ENCODE results near the gene ABHD15.

Gene ABHD15

DNA sequence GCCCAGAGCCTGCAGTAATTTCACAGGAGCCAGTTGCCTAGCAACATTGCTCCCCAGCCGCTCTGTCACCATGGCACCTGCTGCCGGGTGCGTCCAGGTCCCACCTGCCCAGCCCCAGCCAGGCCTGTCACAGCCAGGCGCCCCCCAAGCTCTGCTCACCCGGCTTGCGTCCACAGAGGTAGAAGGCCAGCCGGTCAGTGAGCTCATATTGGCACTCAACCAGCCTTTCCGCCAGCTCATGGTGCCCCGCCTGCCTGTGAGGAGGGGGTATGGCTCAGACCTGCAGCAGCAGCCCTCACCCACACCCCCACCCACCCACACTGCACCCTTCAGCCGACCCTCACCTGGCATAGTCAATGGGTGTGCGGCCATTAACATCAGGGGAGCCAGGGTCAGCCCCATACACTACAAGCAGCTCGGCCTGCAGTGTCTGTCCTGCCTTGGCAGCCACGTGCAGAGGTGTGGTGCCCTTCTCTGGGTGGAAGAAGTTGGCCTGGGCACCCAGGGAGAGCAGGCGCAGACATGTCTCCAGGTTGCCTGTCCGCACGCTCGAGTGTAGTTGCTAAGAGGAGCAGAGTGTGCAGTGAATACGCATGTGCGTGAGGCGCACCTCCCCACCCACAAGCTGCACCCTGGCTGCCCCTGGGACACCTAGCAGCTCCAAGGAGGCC, 14.9 kb upstream of the ABHD15 start:
- DNase-seq, result no peak

DNA sequence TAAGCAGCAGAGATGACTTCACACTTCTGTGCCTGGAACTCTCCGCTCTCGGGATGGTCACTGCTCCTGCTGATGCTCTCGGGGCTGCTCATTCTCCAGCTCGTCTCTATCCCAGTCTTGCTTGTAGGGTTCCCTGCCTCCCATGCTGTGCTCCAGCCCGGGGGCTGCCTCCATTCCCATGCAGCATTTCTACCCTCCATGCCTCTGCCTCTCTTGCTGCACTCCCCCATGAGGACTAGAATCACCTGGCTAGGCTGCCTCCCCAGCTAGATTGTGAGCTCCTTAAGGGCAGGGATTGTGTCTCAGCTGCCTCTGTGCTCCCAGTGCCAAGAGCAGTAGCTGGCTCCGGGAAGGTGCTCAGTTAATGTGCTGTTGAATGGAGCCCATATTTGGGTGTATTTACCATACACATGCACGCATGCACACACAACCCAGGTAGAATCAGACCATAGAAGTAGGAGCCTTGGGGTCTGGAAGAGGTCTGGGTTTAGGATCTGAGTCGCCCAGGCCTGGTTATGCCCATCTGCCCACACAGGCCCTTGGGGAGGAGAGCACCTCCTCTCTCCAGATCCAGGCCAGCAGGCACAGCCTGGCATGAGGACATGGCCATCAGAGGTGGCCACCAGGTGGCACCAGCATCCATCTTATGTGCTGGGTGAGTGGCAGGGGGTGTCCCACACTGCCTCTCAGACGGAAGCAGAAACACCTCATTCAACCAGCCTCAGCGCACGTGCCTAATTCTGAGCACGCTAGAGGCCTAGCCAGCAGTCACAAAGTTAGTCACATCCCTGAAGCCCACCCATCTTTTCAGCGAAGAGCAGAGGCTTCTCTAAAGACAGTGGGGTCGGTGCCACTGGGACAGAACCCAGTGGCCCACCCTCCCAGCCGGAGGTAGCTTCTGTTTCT, 13.3 kb upstream of the ABHD15 start:
- DNase-seq, result peak; percentile 80

DNA sequence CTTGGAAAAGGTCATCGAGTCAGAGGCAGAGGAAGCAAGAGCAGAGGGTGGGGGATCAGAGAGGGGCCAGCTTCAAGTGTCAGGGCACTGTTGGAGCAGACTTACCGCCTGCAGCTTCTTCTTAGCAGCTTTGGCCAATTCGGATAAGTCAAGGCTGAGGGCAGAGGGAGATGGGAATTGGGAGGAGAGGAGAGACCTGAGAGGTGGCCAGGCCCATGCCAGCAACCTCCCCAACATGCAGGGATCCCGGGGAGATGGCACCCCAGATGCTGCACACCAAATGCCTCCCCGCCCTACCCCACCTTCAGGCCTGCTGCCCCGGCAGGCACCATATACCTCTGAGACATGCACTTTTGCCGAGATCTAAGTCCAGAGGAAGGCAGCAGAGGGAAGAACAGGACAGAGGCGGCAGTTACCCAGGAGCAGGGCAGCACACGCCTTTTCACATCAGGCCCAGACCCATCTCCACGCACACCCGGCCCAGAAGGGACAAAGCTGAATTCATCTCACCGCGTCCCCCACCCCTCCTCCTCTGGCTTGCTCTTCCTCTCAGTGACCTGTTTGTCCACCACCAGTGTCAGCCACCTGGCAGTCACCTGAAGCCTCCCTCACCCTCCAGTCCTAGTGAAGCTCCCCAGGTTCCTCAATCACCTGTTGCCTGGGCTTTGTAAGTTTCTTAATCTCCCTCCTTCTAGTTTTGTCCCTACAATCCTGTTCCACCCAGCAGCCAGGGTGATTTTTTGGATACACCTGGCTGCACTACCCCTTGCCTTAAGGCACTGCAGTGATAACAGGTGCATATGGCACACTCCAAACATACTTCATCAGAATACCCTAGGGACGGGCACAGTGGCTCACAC, 12.0 kb upstream of the ABHD15 start:
- DNase-seq, result no peak

DNA sequence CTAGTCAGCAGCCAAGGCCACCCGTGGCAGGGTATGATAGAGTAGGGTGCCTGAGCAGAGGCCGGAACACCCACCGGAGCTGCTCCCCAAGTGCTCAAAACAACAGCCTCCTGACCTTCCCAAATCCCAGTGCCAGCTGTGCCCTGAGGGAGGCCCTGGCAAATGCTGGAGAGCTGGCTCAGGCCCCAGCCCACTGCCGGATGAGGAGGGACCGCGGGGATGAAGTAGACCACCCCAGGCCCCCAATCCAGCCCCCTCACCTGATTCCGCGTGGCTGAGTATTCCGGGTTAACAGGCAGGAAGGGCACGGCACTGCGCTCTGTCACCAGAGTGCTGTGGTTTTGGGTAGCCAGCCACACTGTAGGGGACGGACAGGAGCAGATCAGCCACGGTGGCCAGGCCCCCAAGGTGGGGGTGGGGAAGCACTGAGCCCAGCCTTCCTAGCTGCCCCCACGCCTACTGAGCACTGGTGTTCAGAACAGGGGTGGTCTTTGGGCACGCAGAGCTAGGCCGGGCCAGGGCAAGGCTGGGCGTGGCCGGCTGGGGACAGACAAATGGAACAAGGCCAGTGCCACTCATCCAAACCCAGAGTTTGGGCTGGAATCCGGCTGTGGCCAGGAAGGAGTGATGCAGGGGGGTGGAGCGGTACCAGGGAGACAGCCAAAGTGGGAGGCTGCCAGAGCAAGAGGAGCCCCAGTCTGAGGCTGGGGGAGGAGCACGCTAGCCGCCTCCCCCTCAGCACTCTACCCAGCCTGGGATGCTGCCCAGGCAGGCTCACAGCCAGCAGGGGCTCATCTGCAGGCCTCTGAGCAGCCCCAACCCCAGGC, 10.8 kb upstream of the ABHD15 start:
- no peak for DNase-seq

DNA sequence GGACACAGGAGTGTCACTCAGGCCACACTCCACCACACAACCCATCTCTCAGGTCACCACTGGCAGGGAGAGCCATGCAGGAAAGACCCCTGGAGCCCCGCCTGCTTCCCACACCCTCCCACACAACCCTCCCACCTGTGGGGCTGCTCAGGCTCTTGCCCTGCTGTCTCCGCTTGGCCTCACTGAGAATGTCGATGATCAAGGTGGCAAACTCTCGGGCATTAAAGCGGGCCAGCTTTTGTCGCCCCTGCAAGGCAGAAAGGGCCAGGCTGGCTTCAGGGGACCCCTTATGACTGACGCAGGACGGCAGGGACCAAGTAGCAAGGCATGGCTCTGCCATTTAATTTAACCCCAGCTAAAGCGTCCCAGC, 10.1 kb upstream of the ABHD15 start:
- no peak for DNase-seq

DNA sequence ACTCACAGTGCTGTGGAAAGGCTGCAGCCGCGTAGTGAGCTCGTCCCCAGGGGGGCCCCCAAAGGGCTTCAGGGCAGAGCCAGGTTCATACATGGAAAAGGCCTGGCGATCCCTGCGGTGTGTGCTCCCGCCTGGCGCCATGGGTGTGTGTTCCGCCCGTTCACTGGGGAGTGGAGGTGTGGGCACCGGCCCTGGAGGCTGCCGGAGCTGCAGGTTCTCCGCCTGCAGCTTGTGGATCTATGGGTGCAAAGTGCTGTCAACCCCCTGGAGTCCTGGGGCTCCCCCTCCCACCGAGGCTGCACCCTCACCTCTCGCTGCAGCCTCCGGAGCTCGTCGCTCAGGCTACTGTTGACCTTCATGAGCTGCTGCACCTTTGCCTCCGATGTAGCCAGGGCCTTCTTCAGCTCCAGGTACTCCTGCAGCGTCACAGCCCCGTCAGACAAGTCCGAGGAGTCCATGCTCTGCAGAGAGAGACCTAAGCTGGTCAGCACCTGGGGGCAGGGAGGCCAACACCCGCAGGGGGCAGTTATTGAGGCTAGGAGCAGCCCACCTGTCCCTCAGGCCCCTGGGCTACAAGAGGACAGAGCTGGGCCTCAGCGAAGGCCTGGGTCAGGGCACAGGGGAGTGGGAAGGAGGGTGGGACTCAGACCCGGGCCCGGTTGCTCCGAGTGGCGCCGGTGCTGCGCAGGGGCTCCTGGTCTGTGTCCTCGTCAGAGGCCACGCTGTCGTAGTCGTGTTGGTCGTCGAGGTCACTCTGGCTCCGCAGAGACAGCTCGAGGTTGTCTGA, 9.6 kb upstream of the ABHD15 start:
- DNase-seq, result no peak

DNA sequence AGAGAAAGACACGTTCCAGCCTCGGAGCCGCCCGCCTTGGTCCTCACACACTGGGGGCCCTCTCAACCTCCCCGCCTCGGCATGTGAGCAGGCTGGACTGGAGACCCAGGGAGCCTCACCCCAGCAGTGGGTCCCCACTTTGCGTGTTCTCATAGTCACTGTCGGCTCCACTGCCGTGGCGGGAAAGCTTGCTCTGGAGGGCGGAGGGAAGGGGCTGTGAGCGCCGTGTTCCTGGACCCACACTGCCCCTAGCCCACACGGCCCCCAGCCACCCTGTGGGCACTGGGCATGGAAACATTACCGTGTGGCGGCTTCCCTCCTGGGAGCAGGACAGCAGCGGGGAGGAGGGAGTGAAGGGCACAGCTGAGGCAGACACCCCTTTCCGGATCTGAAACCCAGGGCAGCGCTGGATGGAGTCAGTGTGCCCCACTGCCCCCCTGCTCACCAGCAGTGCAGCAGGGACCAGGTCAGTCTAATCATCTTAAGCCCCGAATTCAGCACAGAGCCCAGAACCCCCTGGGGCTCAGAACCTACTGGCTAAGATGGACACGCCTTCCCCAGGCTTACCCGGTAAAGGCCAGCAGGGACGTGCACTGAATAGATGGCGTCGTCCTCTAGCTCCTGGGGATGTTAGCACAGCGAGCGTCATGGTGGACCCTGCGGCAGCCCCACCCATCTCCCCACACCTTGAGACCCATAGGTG, 8.8 kb upstream of the ABHD15 start:
- DNase-seq, result no peak

DNA sequence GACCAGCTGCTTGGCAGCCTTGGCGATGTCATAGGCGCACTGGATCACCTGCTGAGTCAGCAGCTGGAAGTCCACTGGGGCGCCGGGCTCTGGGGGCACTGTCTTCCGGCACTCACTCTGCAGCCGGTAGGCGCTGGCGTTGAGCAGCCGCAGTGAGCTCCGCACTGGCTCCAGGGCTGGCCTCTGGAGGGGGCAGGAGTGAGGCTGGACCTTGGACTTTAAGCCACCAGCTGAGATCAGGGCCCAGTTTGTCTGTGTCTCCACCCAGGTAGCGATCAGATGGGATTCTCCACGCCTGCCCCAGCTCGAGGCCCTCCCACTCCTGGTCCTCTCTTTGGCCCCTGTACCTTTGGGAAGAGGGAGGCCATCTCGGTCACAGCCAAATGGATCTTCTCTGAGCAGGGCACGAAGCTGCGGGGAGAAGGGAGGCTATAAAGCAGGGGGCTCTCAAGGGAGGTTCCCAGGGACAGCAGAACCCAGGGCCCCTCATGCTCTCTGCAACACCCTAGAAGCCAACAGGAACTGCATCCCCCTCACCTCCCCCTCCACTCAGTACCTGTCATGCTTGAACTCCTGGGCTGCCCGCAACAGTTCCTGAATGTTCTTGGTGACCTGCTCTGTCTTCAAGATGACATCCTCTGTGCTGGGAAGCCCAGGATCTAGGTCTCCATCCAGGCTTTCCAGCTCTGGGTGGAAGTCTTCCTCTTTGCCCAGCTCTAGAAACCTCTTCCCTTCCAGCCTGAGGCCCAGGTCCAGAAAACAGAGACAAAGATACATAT, 8.1 kb upstream of the ABHD15 start:
- DNase-seq, result no peak

DNA sequence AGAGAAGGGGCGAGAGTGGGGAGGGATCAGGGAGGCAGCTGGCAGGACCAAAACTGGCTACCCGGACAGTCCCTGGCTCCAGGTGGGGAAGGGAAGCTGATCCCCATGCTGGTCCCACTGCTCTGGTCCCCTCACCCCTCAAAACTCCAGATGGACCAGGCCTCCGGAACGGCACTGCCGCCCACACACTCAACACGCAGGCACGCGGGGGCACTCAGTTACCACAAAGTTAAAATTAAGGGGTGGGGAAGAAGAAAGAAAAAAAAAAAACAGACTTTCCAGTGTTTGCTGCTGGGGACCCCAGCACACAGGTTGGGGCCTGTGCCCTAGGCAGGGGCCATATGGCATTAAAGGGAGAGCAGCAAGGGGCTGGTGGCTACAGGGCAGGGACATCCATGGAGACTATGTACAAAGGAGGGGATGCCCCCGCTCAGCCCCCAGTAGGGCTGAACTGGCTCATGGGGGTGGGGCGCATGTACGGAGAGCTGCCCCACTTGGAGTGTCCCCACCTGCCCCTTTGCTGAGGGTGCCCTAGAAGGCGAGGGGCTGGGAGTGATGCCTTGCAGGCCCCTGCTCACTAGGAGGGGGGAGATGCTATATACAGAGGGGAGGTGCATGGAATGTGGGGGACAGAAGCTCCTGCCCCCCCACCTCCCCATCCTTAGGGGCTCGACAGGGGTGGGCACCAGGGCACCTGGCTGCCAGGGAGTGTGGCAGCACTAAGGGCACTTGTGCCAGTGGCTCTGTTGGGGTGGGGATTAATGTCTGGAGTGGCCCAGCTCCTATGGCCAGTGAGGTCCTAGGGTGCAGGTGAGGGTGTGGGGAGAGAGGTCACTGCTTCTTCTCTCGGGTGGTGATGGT, 7.3 kb upstream of the ABHD15 start:
- DNase-seq, result no peak

DNA sequence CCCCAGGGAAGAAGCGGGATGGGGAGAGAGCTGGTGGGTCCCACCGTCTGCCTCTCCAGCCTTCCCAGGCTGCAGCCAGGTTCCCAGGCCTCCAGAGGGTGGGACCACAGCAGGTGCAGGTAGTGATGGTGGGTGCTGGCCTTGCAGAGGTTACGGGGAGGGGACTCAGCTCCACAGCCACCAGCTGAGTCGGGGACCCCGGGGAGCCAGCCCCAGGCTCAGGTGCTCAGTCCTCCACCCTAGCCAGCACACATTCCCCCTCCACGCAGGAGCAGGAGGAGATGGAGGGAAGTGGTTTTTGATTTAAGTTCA, 6.7 kb upstream of the ABHD15 start:
- no peak for DNase-seq

DNA sequence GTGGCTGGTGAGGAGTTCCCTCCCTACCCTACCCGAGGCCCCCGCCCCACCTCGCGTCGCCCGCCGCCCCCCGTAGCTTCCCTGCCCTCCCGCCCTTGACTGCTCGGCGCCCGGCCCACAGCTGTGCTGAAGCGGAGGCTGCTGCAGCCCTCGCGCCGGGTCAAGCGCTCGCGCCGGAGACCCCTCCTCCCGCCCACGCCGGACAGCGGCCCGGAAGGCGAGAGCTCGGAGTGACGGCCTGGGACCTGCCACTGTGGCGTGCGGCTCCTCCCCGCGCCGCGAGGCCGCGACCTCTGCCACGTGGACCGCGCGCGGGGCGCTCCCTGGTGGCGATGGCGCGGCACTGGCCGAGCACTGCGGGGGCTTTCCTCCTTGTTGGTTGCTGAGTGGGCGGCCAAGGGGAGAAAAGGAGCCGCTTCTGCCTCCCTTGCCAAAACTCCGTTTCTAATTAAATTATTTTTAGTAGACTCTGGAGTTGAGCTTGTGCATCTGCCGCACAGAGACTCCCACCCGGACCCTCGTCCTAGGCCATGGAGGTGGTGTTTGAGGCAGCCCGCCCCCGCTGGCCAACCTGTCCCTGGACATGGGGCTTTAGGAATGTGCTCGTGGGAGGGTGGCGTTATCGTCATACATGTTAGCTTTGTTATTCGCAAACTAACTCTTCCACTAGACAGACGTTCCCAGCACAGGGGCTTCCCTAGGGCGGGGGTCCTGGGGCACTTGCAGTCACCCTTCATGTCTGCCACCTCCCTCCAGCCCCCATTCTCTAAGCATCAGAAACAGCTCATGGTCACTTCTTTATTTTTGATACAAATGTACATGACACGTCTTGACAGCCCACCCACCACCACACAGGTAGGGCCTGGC, 6.1 kb upstream of the ABHD15 start:
- no peak for DNase-seq

DNA sequence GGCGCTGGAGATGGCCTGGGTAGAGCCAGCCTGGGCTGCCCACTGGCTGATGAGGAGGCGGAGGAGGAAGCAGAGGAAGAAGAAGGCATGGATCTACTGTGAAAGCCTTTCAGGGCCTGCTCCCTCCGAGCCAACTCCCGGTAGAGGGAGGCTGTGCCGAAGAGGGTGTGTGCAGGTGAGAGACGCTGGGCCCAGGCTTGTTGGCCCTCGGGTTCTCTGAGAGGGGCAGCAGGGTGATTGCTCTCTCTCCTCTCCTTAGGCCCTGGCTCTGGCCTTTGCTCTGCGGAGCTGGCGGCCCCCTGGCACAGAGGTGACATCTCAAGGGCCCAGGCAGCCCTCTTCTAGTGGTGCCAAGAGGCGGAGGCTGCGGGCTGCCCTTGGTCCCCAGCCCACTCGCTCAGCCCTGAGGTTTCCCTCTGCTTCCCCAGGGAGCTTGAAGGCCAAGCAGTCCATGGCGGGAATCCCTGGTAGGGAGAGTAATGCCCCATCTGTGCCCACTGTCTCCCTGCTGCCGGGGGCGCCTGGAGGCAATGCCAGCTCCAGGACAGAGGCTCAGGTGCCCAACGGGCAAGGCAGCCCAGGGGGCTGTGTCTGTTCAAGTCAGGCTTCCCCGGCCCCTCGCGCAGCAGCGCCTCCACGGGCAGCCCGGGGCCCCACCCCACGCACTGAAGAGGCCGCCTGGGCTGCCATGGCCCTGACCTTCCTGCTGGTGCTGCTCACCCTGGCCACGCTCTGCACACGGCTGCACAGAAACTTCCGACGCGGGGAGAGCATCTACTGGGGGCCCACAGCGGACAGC, 5.2 kb upstream of the ABHD15 start:
- no peak for DNase-seq

DNA sequence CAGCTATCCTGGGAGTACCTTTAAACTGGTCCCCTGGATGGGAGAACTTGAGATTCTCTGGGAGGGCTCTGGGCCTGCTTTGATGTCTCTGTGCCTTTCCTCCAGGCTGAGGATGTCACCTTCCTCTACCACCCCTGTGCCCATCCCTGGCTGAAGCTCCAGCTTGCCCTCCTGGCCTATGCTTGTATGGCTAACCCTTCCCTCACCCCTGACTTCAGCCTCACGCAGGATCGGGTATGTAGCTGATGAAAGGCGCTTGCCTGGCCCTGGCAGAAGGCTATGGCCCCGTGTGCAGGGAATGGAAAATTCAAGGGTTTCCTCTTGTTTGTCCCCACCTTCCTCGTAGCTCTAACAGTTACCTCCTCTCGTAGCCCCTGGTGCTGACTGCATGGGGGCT, 4.6 kb upstream of the ABHD15 start:
- DNase-seq, result no peak

DNA sequence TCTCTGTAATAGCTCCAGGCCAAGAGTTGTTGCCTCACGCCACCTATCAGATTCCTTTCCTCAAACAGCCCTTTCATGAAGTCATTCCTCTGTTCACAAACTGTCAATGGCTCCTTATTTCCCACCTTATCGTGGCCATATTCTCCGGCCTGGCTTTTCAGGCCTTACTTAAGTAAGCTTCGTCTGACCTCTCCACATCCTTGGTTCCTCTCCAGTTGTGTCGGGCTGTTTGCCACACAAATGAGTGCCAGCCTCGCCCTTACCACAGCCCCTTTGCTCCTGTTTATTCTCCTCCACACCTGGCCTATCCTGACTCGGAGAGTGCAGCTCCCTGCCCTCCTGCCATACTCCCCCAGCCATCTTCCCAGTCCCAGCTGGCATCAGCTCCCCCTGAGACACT, 3.7 kb upstream of the ABHD15 start:
- DNase-seq, result no peak

DNA sequence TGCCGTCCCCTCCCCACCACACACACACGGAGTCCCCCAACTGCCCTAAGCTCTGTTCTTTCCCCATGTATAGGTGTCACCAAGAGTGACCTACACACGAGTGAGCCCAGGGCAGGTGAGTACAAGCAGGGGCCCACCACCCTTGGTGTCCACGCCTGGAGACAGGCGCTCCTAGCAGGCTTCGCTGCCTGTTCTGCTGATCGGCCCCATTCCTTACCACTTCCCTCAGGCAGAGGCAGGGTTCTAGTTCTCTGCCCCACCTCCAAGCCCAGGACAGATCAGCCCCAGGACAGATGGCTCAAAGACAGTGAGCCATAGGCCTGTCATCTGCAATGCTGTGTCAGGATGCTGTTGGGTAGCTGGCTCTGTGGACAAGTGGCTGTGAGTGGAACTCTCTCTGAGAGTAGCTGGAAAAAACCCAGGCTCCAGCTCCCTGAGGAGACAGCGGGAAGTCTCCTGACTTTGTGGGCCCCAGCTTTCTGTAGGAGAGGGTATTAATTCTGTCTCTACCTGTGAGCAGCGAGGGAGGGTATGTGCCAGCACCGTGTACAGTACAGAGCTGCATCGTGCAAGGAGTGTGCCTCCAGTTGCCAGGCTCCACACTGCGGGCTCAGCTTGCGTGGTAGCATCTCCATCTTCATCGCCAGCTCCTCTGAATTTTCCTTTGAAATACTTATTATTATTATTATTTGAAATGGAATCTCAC, 2.6 kb upstream of the ABHD15 start:
- no peak for DNase-seq

DNA sequence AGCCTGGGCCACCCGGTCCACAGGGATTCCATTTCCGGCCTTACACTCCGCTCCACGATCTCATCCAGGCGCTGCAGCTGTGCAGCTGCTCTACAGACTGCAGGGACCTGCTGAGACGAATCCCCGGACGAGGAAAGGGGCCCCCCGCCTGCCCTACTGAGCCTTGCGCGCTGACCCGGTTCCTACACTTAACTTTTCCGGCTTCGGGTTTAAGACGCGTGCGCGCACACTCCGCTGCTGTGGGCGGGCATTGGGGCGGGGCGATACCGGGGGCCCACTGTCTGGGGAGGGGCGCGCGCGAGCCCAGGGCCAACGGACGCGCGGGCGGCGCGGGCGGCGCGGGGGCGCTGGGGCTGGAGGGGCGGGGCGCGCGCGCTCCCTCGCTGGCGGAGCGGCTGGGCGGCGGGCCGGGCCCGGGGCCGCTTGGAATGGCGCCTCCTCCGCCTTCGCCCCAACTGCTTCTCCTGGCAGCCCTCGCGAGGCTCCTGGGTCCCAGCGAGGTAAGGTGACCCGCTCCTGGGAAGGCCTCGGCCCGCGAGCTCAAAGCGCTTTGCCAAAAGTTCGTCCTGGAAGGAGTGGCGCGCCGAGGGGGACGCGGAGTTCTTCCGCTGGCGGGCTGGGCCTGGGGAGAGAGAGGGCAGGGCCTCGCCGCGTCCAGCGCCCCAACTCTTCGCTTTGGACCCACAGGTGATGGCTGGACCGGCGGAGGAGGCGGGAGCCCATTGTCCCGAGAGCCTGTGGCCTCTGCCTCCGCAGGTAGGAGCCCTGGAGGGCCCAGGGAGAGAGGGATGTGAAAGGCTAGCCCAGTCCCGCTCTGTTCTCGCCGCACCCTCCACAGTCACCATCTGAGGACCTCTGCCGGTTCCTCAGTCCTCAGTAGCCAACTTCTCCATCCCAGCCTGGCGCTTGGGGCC, 1.8 kb upstream of the ABHD15 start, which contains the start of gene TP53I13:
Gene TP53I13, plus strand, starts transcription at position 371 of the 914 bp plus-strand sequence. Its CDS starts 58 bp downstream, at position 429.
- DNase-seq, result no peak

Measured in NCI-H2107 (cell line).